HepG2 (cell line): ENCODE results near the gene ZNF548. TPM values are rescaled to one million over a fixed set of nuclear protein-coding genes. Genes with fewer than 3 reads are reported as not detected.

Experiments
- CENPT ChIP-seq: sonication (generic); formaldehyde crosslinking; IDR thresholded peaks from 2 replicates; pipeline ENCODE4 v1.8.0; 2022; ENCODE audit warnings: low read depth, mild to moderate bottlenecking, moderate library complexity, missing genetic modification reagents
- CHD2 ChIP-seq: IDR thresholded peaks from 2 replicates; pipeline ENCODE4 v1.6.1; 2011; ENCODE audit warnings: low read depth, low read length, improper control_type of control experiment
- CSRNP1 ChIP-seq: sonication (generic); formaldehyde crosslinking; IDR thresholded peaks from 2 replicates; pipeline ENCODE4 v1.8.1; 2023; ENCODE audit warnings: mild to moderate bottlenecking, missing genetic modification reagents
- FOXO1 ChIP-seq: sonication (generic); formaldehyde crosslinking; IDR thresholded peaks from 2 replicates; pipeline ENCODE4 v1.4.0; 2020; ENCODE audit warnings: missing genetic modification reagents
- GABPA ChIP-seq, 2 experiments: IDR thresholded peaks; 2 replicates each; pipeline ENCODE4 v1.6.1; 2011 to 2016; ENCODE audit warnings: low read depth in 2 of 2, low read length in 1 of 2, missing biosample characterization in 1 of 2, missing genetic modification characterization in 1 of 2
- HOXA5 ChIP-seq: sonication (generic); formaldehyde crosslinking; IDR thresholded peaks from 2 replicates; pipeline ENCODE4 v1.4.0; 2020; ENCODE audit warnings: missing genetic modification reagents
- MIER2 ChIP-seq: IDR thresholded peaks from 2 replicates; pipeline ENCODE4 v1.6.1; 2016; ENCODE audit warnings: missing biosample characterization, missing genetic modification reagents
- MTF2 ChIP-seq: sonication (generic); formaldehyde crosslinking; IDR thresholded peaks from 2 replicates; pipeline ENCODE4 v1.5.0; 2020; ENCODE audit warnings: missing genetic modification reagents, borderline replicate concordance
- NKX3-1 ChIP-seq: sonication (generic); formaldehyde crosslinking; IDR thresholded peaks from 2 replicates; pipeline ENCODE4 v1.5.0; 2020; ENCODE audit warnings: missing genetic modification reagents
- NR0B2 ChIP-seq: sonication (generic); formaldehyde crosslinking; IDR thresholded peaks from 2 replicates; pipeline ENCODE4 v1.4.0; 2020; ENCODE audit warnings: mild to moderate bottlenecking, missing genetic modification reagents
- PHF8 ChIP-seq: sonication (generic); formaldehyde crosslinking; IDR thresholded peaks from 2 replicates; pipeline ENCODE4 v1.5.0; 2020; ENCODE audit warnings: missing genetic modification reagents
- PLSCR1 ChIP-seq: sonication (generic); formaldehyde crosslinking; IDR thresholded peaks from 2 replicates; pipeline ENCODE4 v1.5.0; 2020; ENCODE audit warnings: missing genetic modification reagents, mild to moderate bottlenecking, borderline replicate concordance
- TAF15 ChIP-seq: fragments of 200-400 bp; formaldehyde crosslinking; IDR thresholded peaks from one replicate; pipeline ENCODE4 v1.6.1; 2018; ENCODE audit warnings: mild to moderate bottlenecking, low read depth, low read length; ENCODE audit not compliant: poor library complexity, severe bottlenecking
- ZBTB21 ChIP-seq: sonication (generic); formaldehyde crosslinking; IDR thresholded peaks from 2 replicates; pipeline ENCODE4 v1.4.0; 2020; ENCODE audit warnings: missing genetic modification reagents
- ZFP91 ChIP-seq: sonication (generic); formaldehyde crosslinking; IDR thresholded peaks from 2 replicates; pipeline ENCODE4 v1.9.0; 2022; ENCODE audit warnings: missing genetic modification reagents, mild to moderate bottlenecking, borderline replicate concordance
- ZNF3 ChIP-seq: IDR thresholded peaks from 2 replicates; pipeline ENCODE4 v1.7.0; 2017; ENCODE audit warnings: inconsistent platforms
- ZNF335 ChIP-seq: sonication (generic); formaldehyde crosslinking; IDR thresholded peaks from 2 replicates; pipeline ENCODE4 v1.4.0; 2020; ENCODE audit warnings: missing genetic modification reagents
- ZNF414 ChIP-seq: sonication (generic); formaldehyde crosslinking; IDR thresholded peaks from 2 replicates; pipeline ENCODE4 v1.5.0; 2020; ENCODE audit warnings: missing genetic modification reagents
- ZNF530 ChIP-seq: sonication (generic); formaldehyde crosslinking; IDR thresholded peaks from 2 replicates; pipeline ENCODE4 v1.5.0; 2020; ENCODE audit warnings: low read depth, mild to moderate bottlenecking, missing genetic modification reagents
- ZNF546 ChIP-seq: sonication (generic); formaldehyde crosslinking; conservative IDR thresholded peaks from 2 replicates; pipeline ENCODE4 v1.8.1; 2023; ENCODE audit warnings: mild to moderate bottlenecking, missing genetic modification reagents
- ZNF652 ChIP-seq: IDR thresholded peaks from 2 replicates; pipeline ENCODE4 v1.6.1; 2016; ENCODE audit warnings: low read depth, borderline replicate concordance
- ZSCAN29 ChIP-seq: sonication (generic); formaldehyde crosslinking; conservative IDR thresholded peaks from 2 replicates; pipeline ENCODE4 v1.4.0; 2020; ENCODE audit warnings: mild to moderate bottlenecking, missing genetic modification reagents
- polyA plus RNA-seq, 8 experiments: library from polyadenylated mRNA; depleted of rRNA in 3 of 8; stranded (reverse) in 7 of 8; unstranded in 1 of 8; fragments of >200 nt; fragmentation: Illumina TruSeq in 4 of 8; extraction: Trizol in 4 of 8; gene quantifications; 2 replicates each; pipeline versions ENCODE4 v1.2.1 to v1.2.3, GENCODE V29; 2011 to 2016; ENCODE audit warnings: low read depth in 4 of 8, missing spikeins in 1 of 8, mixed read lengths in 1 of 8; ENCODE audit not compliant: insufficient read depth in 1 of 8
- total RNA-seq, 5 experiments: library from RNA; depleted of rRNA; stranded (reverse); fragments of >200 nt; fragmentation: Illumina TruSeq; extraction: Trizol; gene quantifications; 2 replicates each; pipeline ENCODE4 v1.2.3, GENCODE V29; 2016; ENCODE audit warnings: low read depth in 1 of 5

The ZNF548 gene
- total and polyA plus RNA-seq, 2 of the 13 experiments (the other 11 are each of a cell fraction or from before 2014, with no cell fraction given), result 19.6 to 24.9 TPM

GRCh38 chr19:57350877-57351805 lies 38.5 kb upstream of the ZNF548 start, which contains the start of gene ZNF304 (continued):
- no peak for TF ChIP-seq MIER2 (CRISPR knock-in tag)
- TF ChIP-seq NR0B2 (CRISPR knock-in tag), result no peak
- peak; percentile 40; the same call in 1 of the 2 replicates for TF ChIP-seq ZSCAN29 (CRISPR knock-in tag)
- 0 out of 2 replicates have a peak, but pooled peaks have one; percentile 14 for TF ChIP-seq ZNF546 (CRISPR knock-in tag)
- peak; percentile 57; the same call in 1 of the 2 replicates for TF ChIP-seq ZNF335 (CRISPR knock-in tag)
- no peak for TF ChIP-seq NKX3-1 (CRISPR knock-in tag)
- TF ChIP-seq TAF15, result no peak
- TF ChIP-seq ZFP91 (CRISPR knock-in tag), result peak; percentile 82
- TF ChIP-seq ZNF3, result no peak
- TF ChIP-seq CSRNP1 (CRISPR knock-in tag), result no peak
- peak; percentile 61 for TF ChIP-seq GABPA (IDR thresholded peaks at IDR 0.05; ENCODE audit: low read depth, low read length)
- TF ChIP-seq GABPA (CRISPR knock-in tag; IDR thresholded peaks at IDR 0.05; ENCODE audit: low read depth), result peak; percentile 93
- no peak for TF ChIP-seq ZNF530 (CRISPR knock-in tag)
- no peak for TF ChIP-seq HOXA5 (CRISPR knock-in tag)
- peak; percentile 79 for TF ChIP-seq PHF8 (CRISPR knock-in tag)
- TF ChIP-seq CHD2, result 0 out of 2 replicates have a peak, but pooled peaks have one; percentile 40
- TF ChIP-seq FOXO1 (CRISPR knock-in tag), result peak; percentile 3; the same call in 1 of the 2 replicates
- no peak for TF ChIP-seq PLSCR1
- TF ChIP-seq ZBTB21 (CRISPR knock-in tag), result peak; percentile 71
- TF ChIP-seq CENPT (CRISPR knock-in tag), result no peak
- no peak; the same call in 1 of the 2 replicates for TF ChIP-seq ZNF652 (CRISPR knock-in tag)
- no peak for TF ChIP-seq ZNF414 (CRISPR knock-in tag)
- TF ChIP-seq MTF2 (CRISPR knock-in tag), result no peak
